K562 (cell line): Measurements from ENCODE around the gene PPP3CA. TPM values are rescaled to one million over a fixed set of nuclear protein-coding genes. Genes with fewer than 3 reads are reported as not detected.

Source experiments
- ATAC-seq: fragments of 200-7000 bp; cut with Tn5 transposase; 3 replicates; pipeline ENCODE4 v1.9.1; 2020; ENCODE audit warnings: moderate library complexity
- BruUV-seq: library from RNA; stranded (reverse); fragments of 400-500 nt; replicated peaks from 2 replicates; lab custom pipeline; 2021; lab: Mats Ljungman, UMichigan
- CTCF ChIA-PET: fragments of 300-600 bp; formaldehyde crosslinking; extraction: SDS; loops from one replicate; lab custom pipeline; 2021; ENCODE audit warnings: low intra/inter-chr PET ratio; lab: Yijun Ruan, JAX
- POLR2A ChIA-PET: fragments of 300-600, 350-650 bp; sonication (Branson Sonifier 250); formaldehyde crosslinking; extraction: SDS; loops from one replicate; lab custom pipeline; 2021; ENCODE audit warnings: antibody characterized with exemption, inconsistent platforms; lab: Yijun Ruan, JAX
- DNase-seq, 4 experiments: peaks; one replicate each; pipeline versions ENCODE4 v3.0.0 to v3.0.0-alpha.2; 2011 to 2018; ENCODE audit warnings: low spot score in 3 of 4, mixed read lengths in 3 of 4; ENCODE audit errors: extremely low read depth in 1 of 4
- FAIRE-seq: peaks from 2 replicates; lab custom pipeline; 2011; peaks lifted over from hg19 to GRCh38; lab: Jason Lieb, UNC
- H2AFZ ChIP-seq: 2 replicates; pipeline ENCODE4 v1.6.0; 2011; ENCODE audit warnings: low read depth, low read length, control low read depth, inconsistent platforms
- H3K27ac ChIP-seq: fragments of 200-600 bp; 3 replicates; pipeline ENCODE4 v1.8.0; 2011; ENCODE audit warnings: low read depth, mild to moderate bottlenecking, control low read depth, inconsistent platforms, low read length, moderate library complexity, mixed read lengths; ENCODE audit errors: extremely low read depth
- H3K27me3 ChIP-seq, 2 experiments: fragments of 300-600 bp in 1 of 2; 2 replicates in 1 of 2; 3 replicates in 1 of 2; pipeline versions ENCODE4 v1.6.0 to v1.8.0; 2011; ENCODE audit warnings: inconsistent platforms in 2 of 2, low read length in 2 of 2, mild to moderate bottlenecking in 1 of 2, mixed read lengths in 1 of 2, moderate library complexity in 1 of 2; ENCODE audit not compliant: control insufficient read depth in 2 of 2, insufficient read depth in 2 of 2
- H3K36me3 ChIP-seq: fragments of 300-600 bp; 3 replicates; pipeline ENCODE4 v1.8.0; 2011; ENCODE audit warnings: mild to moderate bottlenecking, low read length, inconsistent platforms; ENCODE audit not compliant: control insufficient read depth, insufficient read depth
- H3K4me1 ChIP-seq, 2 experiments: fragments of 200-600 bp in 1 of 2; replicated peaks in 1 of 2; 2 replicates in 1 of 2; 3 replicates in 1 of 2; pipeline versions ENCODE4 v1.5.1 to v1.8.0; 2011; ENCODE audit warnings: inconsistent platforms in 2 of 2, low read length in 2 of 2, mild to moderate bottlenecking in 1 of 2, mixed read lengths in 1 of 2, moderate library complexity in 1 of 2; ENCODE audit not compliant: control insufficient read depth in 2 of 2, insufficient read depth in 2 of 2
- H3K4me2 ChIP-seq: 2 replicates; pipeline ENCODE4 v1.6.1; 2011; ENCODE audit warnings: low read length, control low read depth, inconsistent platforms, mixed read lengths; ENCODE audit not compliant: insufficient read depth
- H3K4me3 ChIP-seq: fragments of 200-600 bp; sonication (generic), shearing (Covaris generic); 2 replicates; pipeline ENCODE4 v1.5.1; 2016; ENCODE audit warnings: control low read depth, inconsistent platforms
- H3K79me2 ChIP-seq: fragments of 200-600 bp; 3 replicates; pipeline ENCODE4 v1.8.0; 2011; ENCODE audit warnings: low read length, inconsistent platforms; ENCODE audit not compliant: control insufficient read depth, insufficient read depth
- H3K9ac ChIP-seq, 2 experiments: 2 replicates each; pipeline versions ENCODE4 v1.6.0 to v1.6.1; 2011; ENCODE audit warnings: low read depth in 2 of 2, low read length in 2 of 2, control low read depth in 1 of 2, inconsistent platforms in 1 of 2, mild to moderate bottlenecking in 1 of 2, mixed read lengths in 1 of 2; ENCODE audit not compliant: insufficient read depth in 1 of 2
- H3K9me1 ChIP-seq: one replicate; pipeline ENCODE4 v1.6.0; 2011; ENCODE audit warnings: inconsistent platforms, mild to moderate bottlenecking, low read length, moderate library complexity; ENCODE audit not compliant: control insufficient read depth, insufficient read depth
- H3K9me3 ChIP-seq: replicated peaks from 2 replicates; pipeline ENCODE4 v1.5.1; 2011; ENCODE audit warnings: low read depth, low read length, inconsistent platforms; ENCODE audit not compliant: control insufficient read depth, insufficient read depth
- H4K20me1 ChIP-seq: replicated peaks from 2 replicates; pipeline ENCODE4 v1.6.1; 2011; ENCODE audit warnings: low read length, inconsistent platforms, mixed read lengths; ENCODE audit not compliant: control insufficient read depth, insufficient read depth
- CTCFL ChIP-seq: IDR thresholded peaks from 2 replicates; pipeline ENCODE4 v1.6.1; 2011; ENCODE audit warnings: borderline replicate concordance, low read depth, mild to moderate bottlenecking, moderate library complexity, low read length; ENCODE audit not compliant: insufficient read depth, poor library complexity, severe bottlenecking
- HOXB6 ChIP-seq: fragments of 250-450 bp; sonication (Bioruptor Pico); IDR thresholded peaks from 2 replicates; pipeline ENCODE4 v1.5.1; 2022; ENCODE audit warnings: mild to moderate bottlenecking, borderline replicate concordance
- KLF1 ChIP-seq: fragments of 450-650 bp; IDR thresholded peaks from 2 replicates; pipeline ENCODE4 v1.6.1; 2016; ENCODE audit warnings: missing genetic modification characterization, missing compliant biosample characterization
- MLLT1 ChIP-seq, 2 experiments: fragments of 450-650 bp; IDR thresholded peaks; 2 replicates each; pipeline ENCODE4 v1.6.1; 2016
- POLR2B ChIP-seq: fragments of 450-650 bp; IDR thresholded peaks from 2 replicates; pipeline ENCODE4 v1.6.1; 2018; ENCODE audit warnings: low read depth; ENCODE audit not compliant: partially characterized antibody
- RAD51 ChIP-seq: fragments of 450-650 bp; IDR thresholded peaks from 2 replicates; pipeline ENCODE4 v1.7.1; 2016; ENCODE audit warnings: low read depth, mild to moderate bottlenecking, borderline replicate concordance
- SMC3 ChIP-seq: conservative IDR thresholded peaks from 2 replicates; pipeline ENCODE4 v1.6.1; 2011; ENCODE audit warnings: low read depth, low read length, improper control_type of control experiment; ENCODE audit not compliant: insufficient read depth
- ZNF318 ChIP-seq, 2 experiments: fragments of 450-650 bp; IDR thresholded peaks; 2 replicates each; pipeline ENCODE4 v1.6.1; 2016; ENCODE audit warnings: mild to moderate bottlenecking in 2 of 2, borderline replicate concordance in 1 of 2, low read depth in 1 of 2, moderate library complexity in 1 of 2
- in situ Hi-C: fragments of 300-500 bp; cut with MboI; formaldehyde crosslinking; loops from 4 replicates; pipeline ENCODE4 v1.15.0; 2018; ENCODE audit warnings: inconsistent platforms, mixed read lengths
- intact Hi-C: fragments of 100-400 bp; cut with micrococcal nuclease; formaldehyde crosslinking; loops from 2 replicates; pipeline ENCODE4 v1.14.2; 2022
- polyA plus RNA-seq, 8 experiments: library from polyadenylated mRNA; depleted of rRNA in 4 of 8; stranded (reverse) in 5 of 8; unstranded in 3 of 8; fragments of >200 nt; fragmentation: Nextera tagmentation in 2 of 8; fragmentation: Illumina TruSeq in 1 of 8; extraction: Ambion mirVana in 2 of 8; extraction: Trizol in 1 of 8; gene quantifications; 2 replicates each; pipeline versions ENCODE4 v1.2.1 to v1.2.3, GENCODE V29; 2011 to 2014; ENCODE audit warnings: inconsistent platforms in 1 of 8, missing spikeins in 1 of 8
- total RNA-seq, 7 experiments: library from RNA; depleted of rRNA in 6 of 7; stranded (reverse); fragments of >200 nt in 6 of 7; fragmentation: Illumina TruSeq in 2 of 7; extraction: Trizol in 2 of 7; gene quantifications; 2 replicates each; pipeline versions ENCODE4 v1.2.1 to v1.2.3, GENCODE V29; 2011 to 2021; ENCODE audit warnings: low replicate concordance in 1 of 7

Gene PPP3CA
- total and polyA plus RNA-seq, 9 of the 15 experiments (the other 6 are each of a cell fraction or from before 2014, with no cell fraction given) = 0.94 to 3.2 (median 1.6) TPM

GRCh38 chr4:101140228-101140627 is 207.1 kb downstream of the PPP3CA start:
- ATAC-seq (no peak), DNase-seq (no peak), FAIRE-seq (no peak)
- Histone ChIP-seq H3K9ac (no peak overlapping the region), H3K27me3 (no peaks in the 10 kb centered on the region), H2AFZ (no peak overlapping the region), H3K27ac (no peak overlapping the region), H3K4me1 (no peaks in the 10 kb centered on the region), H3K4me2 (no peak overlapping the region), H3K36me3 (no peaks in the 10 kb centered on the region), H3K9me1 (no peaks in the 10 kb centered on the region), H4K20me1 (no peaks in the 10 kb centered on the region), H3K9me3 (no peaks in the 10 kb centered on the region), H3K4me3 (no peak overlapping the region), H3K79me2 (no peaks in the 10 kb centered on the region)
- ChIA-PET CTCF (no interaction called here), POLR2A (no interaction called here)
- in situ Hi-C loops (no loop called here), intact Hi-C loops (no loop called here)
- no TSS peak for BruUV-seq
- TF ChIP-seq POLR2B (no peak), SMC3 (no peak), CTCFL (no peak), MLLT1 (IDR thresholded peaks at IDR 0.05) (no peak), KLF1 (tag) (no peak), RAD51 (no peak), HOXB6 (CRISPR knock-in tag) (no peak), ZNF318 (IDR thresholded peaks at IDR 0.05; ENCODE audit: borderline replicate concordance in 1 of 2, low read depth in 1 of 2) (no peak)
